A375 (cell line): ENCODE results near the gene YBX2. TPM values are rescaled to one million over a fixed set of nuclear protein-coding genes. Genes with fewer than 3 reads are reported as not detected.

ENCODE experiments used
- small RNA-seq: library from RNA; depleted of rRNA; stranded (forward); fragments of <200 nt; gene quantifications from one replicate; pipeline ENCODE3, GENCODE V24; 2014
- total RNA-seq: library from RNA; depleted of rRNA; stranded (reverse); fragments of >200 nt; shearing (Covaris generic); gene quantifications from 2 replicates; pipeline ENCODE4 v1.2.3, GENCODE V29; 2014; rRNA removed

Gene YBX2
- total RNA-seq, 1 experiment from 2014 or later: not detected

Small RNA genes within 50 kb of the gene (small RNA-seq; reads per million reads assigned to genes)
- gene AC026954.2 (not detected), gene RF00019 (not detected)

Other genes starting within 250 kb of the YBX2 start
- not detected in 2 replicates for gene CLEC10A, start 214.4 kb downstream of the YBX2 start, total RNA-seq
- gene ASGR2, start 179.8 kb downstream of the YBX2 start, total RNA-seq: not detected in 2 replicates
- gene ASGR1, start 115.3 kb downstream of the YBX2 start, total RNA-seq: 2.0 and 3.1 TPM in 2 replicates
- gene DLG4, start 74.8 kb downstream of the YBX2 start, total RNA-seq: 18.1 and 25.8 TPM in 2 replicates
- 659 and 664 TPM in 2 replicates for gene ACADVL, start 74.7 kb downstream of the YBX2 start, total RNA-seq
- gene DVL2, start 60.1 kb downstream of the YBX2 start, total RNA-seq: 67.9 and 69.8 TPM in 2 replicates
- gene PHF23, start 55.2 kb downstream of the YBX2 start, total RNA-seq: 52.4 and 54.4 TPM in 2 replicates
- 147 and 165 TPM in 2 replicates for gene GABARAP, start 52.2 kb downstream of the YBX2 start, total RNA-seq
- gene CTDNEP1, start 42.9 kb downstream of the YBX2 start, total RNA-seq: 53.1 and 75.3 TPM in 2 replicates
- gene ELP5, start 42.4 kb downstream of the YBX2 start, total RNA-seq: 69.7 and 99.4 TPM in 2 replicates
- 0.49 and 0.50 TPM in 2 replicates for gene CLDN7, start 32.2 kb downstream of the YBX2 start, total RNA-seq
- gene SLC2A4, start 12.9 kb downstream of the YBX2 start, total RNA-seq: 0.05 TPM in 1 of 2 replicates, not detected in the other
- 1,009 and 1,089 TPM in 2 replicates for gene EIF5A, start 13.0 kb upstream of the YBX2 start, total RNA-seq
- gene GPS2, start 20.7 kb upstream of the YBX2 start, total RNA-seq: 97.9 and 100 TPM in 2 replicates
- gene NEURL4, start 34.7 kb upstream of the YBX2 start, total RNA-seq: 14.2 and 17.0 TPM in 2 replicates
- 2.5 and 5.1 TPM in 2 replicates for gene ACAP1, start 41.9 kb upstream of the YBX2 start, total RNA-seq
- 5.3 and 7.2 TPM in 2 replicates for gene KCTD11, start 57.5 kb upstream of the YBX2 start, total RNA-seq
- not detected in 2 replicates for gene TMEM95, start 60.5 kb upstream of the YBX2 start, total RNA-seq
- 1.0 and 2.4 TPM in 2 replicates for gene TNK1, start 86.5 kb upstream of the YBX2 start, total RNA-seq
- gene PLSCR3, start 99.9 kb upstream of the YBX2 start, total RNA-seq: 32.1 and 34.0 TPM in 2 replicates
- 111 and 127 TPM in 2 replicates for gene TMEM256, start 109.5 kb upstream of the YBX2 start, total RNA-seq
- 9.7 and 10.0 TPM in 2 replicates for gene NLGN2, start 113.2 kb upstream of the YBX2 start, total RNA-seq
- gene SPEM1, start 125.7 kb upstream of the YBX2 start, total RNA-seq: not detected in 2 replicates
- not detected in 2 replicates for gene SPEM2, start 131.0 kb upstream of the YBX2 start, total RNA-seq
- gene SPEM3, start 134.2 kb upstream of the YBX2 start, total RNA-seq: not detected in 2 replicates
- gene TMEM102, start 140.8 kb upstream of the YBX2 start, total RNA-seq: 4.0 and 7.8 TPM in 2 replicates
- gene FGF11, start 144.9 kb upstream of the YBX2 start, total RNA-seq: 0.38 and 0.98 TPM in 2 replicates
- gene CHRNB1, start 150.4 kb upstream of the YBX2 start, total RNA-seq: 6.1 and 6.9 TPM in 2 replicates
- gene ZBTB4, start 185.0 kb upstream of the YBX2 start, total RNA-seq: 12.8 and 13.5 TPM in 2 replicates
- gene SLC35G6, start 186.8 kb upstream of the YBX2 start, total RNA-seq: not detected in 2 replicates
- 53.6 and 115 TPM in 2 replicates for gene POLR2A, start 189.7 kb upstream of the YBX2 start, total RNA-seq